HG02610 (cell line): Measurements from ENCODE around the gene CACNA2D3.
A peak's percentile ranks its signal among the peaks of the same experiment; 100 is the strongest.

Experiments
- ATAC-seq: cut with Tn5 transposase; IDR thresholded peaks from one replicate; pipeline ENCODE4 v1.9.1; 2021; ENCODE audit warnings: mild to moderate bottlenecking, moderate library complexity; ENCODE audit not compliant: unreplicated experiment

The CACNA2D3 gene

GRCh38 chr3:54126551-54126950 lies 4.2 kb downstream of the CACNA2D3 start:
- ATAC-seq = no peak

- ATAC-seq = no peak
Measured at GRCh38 chr3:54127499-54128056, 5.2 kb downstream of the CACNA2D3 start.

- no peak for ATAC-seq
Measured at GRCh38 chr3:54131026-54131605, 8.8 kb downstream of the CACNA2D3 start.

GRCh38 chr3:54131890-54132289 lies 9.5 kb downstream of the CACNA2D3 start:
- no peak for ATAC-seq

GRCh38 chr3:54132685-54133084 lies 10.3 kb downstream of the CACNA2D3 start:
- ATAC-seq = no peak

- ATAC-seq = no peak
Measured at GRCh38 chr3:54133196-54133595, 10.8 kb downstream of the CACNA2D3 start.

- ATAC-seq = no peak
Measured at GRCh38 chr3:54134155-54134554, 11.8 kb downstream of the CACNA2D3 start.

- no peak for ATAC-seq
Measured at GRCh38 chr3:54134713-54135112, 12.4 kb downstream of the CACNA2D3 start.

- ATAC-seq = no peak
Measured at GRCh38 chr3:54137311-54137710, 15.0 kb downstream of the CACNA2D3 start.

- ATAC-seq = no peak
Measured at GRCh38 chr3:54138937-54139547, 16.7 kb downstream of the CACNA2D3 start.

- no peak for ATAC-seq
Measured at GRCh38 chr3:54139630-54140029, 17.3 kb downstream of the CACNA2D3 start.

GRCh38 chr3:54144284-54144683 lies 21.9 kb downstream of the CACNA2D3 start:
- no peak for ATAC-seq

- peak; percentile 51 for ATAC-seq
Measured at GRCh38 chr3:54146506-54147239, 24.3 kb downstream of the CACNA2D3 start.

- no peak for ATAC-seq
Measured at GRCh38 chr3:54150864-54151467, 28.6 kb downstream of the CACNA2D3 start.

- no peak for ATAC-seq
Measured at GRCh38 chr3:54153477-54153876, 31.1 kb downstream of the CACNA2D3 start.

- no peak for ATAC-seq
Measured at GRCh38 chr3:54157860-54158259, 35.5 kb downstream of the CACNA2D3 start.

- no peak for ATAC-seq
Measured at GRCh38 chr3:54159917-54160316, 37.6 kb downstream of the CACNA2D3 start.

- no peak for ATAC-seq
Measured at GRCh38 chr3:54163441-54163840, 41.1 kb downstream of the CACNA2D3 start.

- ATAC-seq = no peak
Measured at GRCh38 chr3:54164192-54164975, 42.0 kb downstream of the CACNA2D3 start.

- ATAC-seq = no peak
Measured at GRCh38 chr3:54165865-54166264, 43.5 kb downstream of the CACNA2D3 start.

- no peak for ATAC-seq
Measured at GRCh38 chr3:54167999-54168398, 45.6 kb downstream of the CACNA2D3 start.
